K562 (cell line): Measurements from ENCODE around the gene FTL. TPM values are rescaled to one million over a fixed set of nuclear protein-coding genes. Genes with fewer than 3 reads are reported as not detected.

Experiments used
- CREB1 ChIP-seq, 2 experiments: sonication (generic) in 1 of 2; formaldehyde crosslinking in 1 of 2; IDR thresholded peaks; 2 replicates each; pipeline versions ENCODE4 v1.6.1 to v1.8.0; 2012 to 2022; ENCODE audit warnings: inconsistent platforms in 1 of 2, mild to moderate bottlenecking in 1 of 2, missing genetic modification reagents in 1 of 2, moderate library complexity in 1 of 2
- FOXJ3 ChIP-seq: sonication (generic); formaldehyde crosslinking; IDR thresholded peaks from 2 replicates; pipeline ENCODE4 v1.4.0; 2020; ENCODE audit warnings: mild to moderate bottlenecking, missing genetic modification reagents
- FOXM1 ChIP-seq, 2 experiments: fragments of 450-650 bp in 1 of 2; sonication (generic) in 1 of 2; formaldehyde crosslinking in 1 of 2; IDR thresholded peaks; 2 replicates each; pipeline versions ENCODE4 v1.6.1 to v1.9.0; 2017 to 2022; ENCODE audit warnings: low read depth in 2 of 2, mild to moderate bottlenecking in 2 of 2, missing genetic modification reagents in 1 of 2, moderate library complexity in 1 of 2
- FOXP1 ChIP-seq: sonication (generic); formaldehyde crosslinking; IDR thresholded peaks from 2 replicates; pipeline ENCODE4 v1.8.0; 2022; ENCODE audit warnings: mild to moderate bottlenecking, missing genetic modification reagents
- MCM2 ChIP-seq: fragments of 450-650 bp; IDR thresholded peaks from 2 replicates; pipeline ENCODE4 v1.6.1; 2017; ENCODE audit warnings: low read depth, mild to moderate bottlenecking
- MECOM ChIP-seq: fragments of 250-450 bp; sonication (Bioruptor Pico); IDR thresholded peaks from 2 replicates; pipeline ENCODE4 v1.8.0; 2022; ENCODE audit warnings: inconsistent platforms
- MXI1 ChIP-seq: IDR thresholded peaks from 2 replicates; pipeline ENCODE4 v1.6.1; 2011; ENCODE audit warnings: low read depth, mild to moderate bottlenecking, improper control_type of control experiment, low read length
- PBX2 ChIP-seq, 2 experiments: IDR thresholded peaks in 1 of 2; conservative IDR thresholded peaks in 1 of 2; 2 replicates each; pipeline ENCODE4 v1.6.1; 2016; ENCODE audit warnings: low read depth in 2 of 2, mild to moderate bottlenecking in 1 of 2, missing compliant biosample characterization in 1 of 2, missing genetic modification characterization in 1 of 2, moderate library complexity in 1 of 2
- RBFOX2 ChIP-seq: fragments of 200-400 bp; formaldehyde crosslinking; IDR thresholded peaks from 2 replicates; pipeline ENCODE4 v1.6.1; 2017; ENCODE audit warnings: low read depth, mild to moderate bottlenecking, low read length, moderate library complexity
- RERE ChIP-seq: sonication (generic); formaldehyde crosslinking; IDR thresholded peaks from 2 replicates; pipeline ENCODE4 v1.8.0; 2023; ENCODE audit warnings: missing genetic modification reagents, mild to moderate bottlenecking, borderline replicate concordance
- SMARCB1 ChIP-seq: IDR thresholded peaks from 2 replicates; pipeline ENCODE4 v1.6.1; 2011; ENCODE audit warnings: improper control_type of control experiment, low read depth; ENCODE audit not compliant: insufficient read length
- STAT5B ChIP-seq: fragments of 250-450 bp; sonication (Bioruptor Pico); IDR thresholded peaks from 2 replicates; pipeline ENCODE4 v1.8.0; 2021; ENCODE audit warnings: mild to moderate bottlenecking, inconsistent platforms
- TEAD1 ChIP-seq, 2 experiments: fragments of 450-650 bp in 1 of 2; sonication (generic) in 1 of 2; formaldehyde crosslinking; IDR thresholded peaks; 2 replicates each; pipeline versions ENCODE4 v1.4.0 to v1.8.0; 2020 to 2022; ENCODE audit warnings: mild to moderate bottlenecking in 2 of 2, missing genetic modification reagents in 1 of 2
- TEAD4 ChIP-seq, 2 experiments: sonication (generic) in 1 of 2; formaldehyde crosslinking in 1 of 2; IDR thresholded peaks; 2 replicates each; pipeline versions ENCODE4 v1.6.1 to v1.8.0; 2012 to 2022; ENCODE audit warnings: borderline replicate concordance in 1 of 2, inconsistent platforms in 1 of 2, low read length in 1 of 2, mild to moderate bottlenecking in 1 of 2, missing genetic modification reagents in 1 of 2
- TSC22D4 ChIP-seq: fragments of 450-650 bp; IDR thresholded peaks from 2 replicates; pipeline ENCODE4 v1.6.1; 2016; ENCODE audit warnings: missing genetic modification characterization, missing biosample characterization, control low read depth
- ZFP1 ChIP-seq: fragments of 450-650 bp; formaldehyde crosslinking; IDR thresholded peaks from 2 replicates; pipeline ENCODE4 v1.4.0; 2020; ENCODE audit warnings: mild to moderate bottlenecking, mixed read lengths
- ZNF12 ChIP-seq: sonication (generic); formaldehyde crosslinking; IDR thresholded peaks from 2 replicates; pipeline ENCODE4 v1.4.0; 2020; ENCODE audit warnings: mild to moderate bottlenecking, missing genetic modification reagents
- ZNF174 ChIP-seq: fragments of 250-450 bp; sonication (Bioruptor Pico); IDR thresholded peaks from 2 replicates; pipeline ENCODE4 v1.4.0; 2020; ENCODE audit warnings: mild to moderate bottlenecking
- ZNF239 ChIP-seq: fragments of 250-450 bp; sonication (Bioruptor Pico); IDR thresholded peaks from 2 replicates; pipeline ENCODE4 v1.4.0; 2020; ENCODE audit warnings: mild to moderate bottlenecking
- ZNF764 ChIP-seq: fragments of 250-450 bp; sonication (Bioruptor Pico); IDR thresholded peaks from 2 replicates; pipeline ENCODE4 v1.4.0; 2020; ENCODE audit warnings: low read depth, mild to moderate bottlenecking, moderate library complexity
- polyA plus RNA-seq, 8 experiments: library from polyadenylated mRNA; depleted of rRNA in 4 of 8; stranded (reverse) in 5 of 8; unstranded in 3 of 8; fragments of >200 nt; fragmentation: Nextera tagmentation in 2 of 8; fragmentation: Illumina TruSeq in 1 of 8; extraction: Ambion mirVana in 2 of 8; extraction: Trizol in 1 of 8; gene quantifications; 2 replicates each; pipeline versions ENCODE4 v1.2.1 to v1.2.3, GENCODE V29; 2011 to 2014; ENCODE audit warnings: inconsistent platforms in 1 of 8, missing spikeins in 1 of 8
- total RNA-seq, 7 experiments: library from RNA; depleted of rRNA in 6 of 7; stranded (reverse); fragments of >200 nt in 6 of 7; fragmentation: Illumina TruSeq in 2 of 7; extraction: Trizol in 2 of 7; gene quantifications; 2 replicates each; pipeline versions ENCODE4 v1.2.1 to v1.2.3, GENCODE V29; 2011 to 2021; ENCODE audit warnings: low replicate concordance in 1 of 7

FTL gene
- total and polyA plus RNA-seq, 9 of the 15 experiments (the other 6 are each of a cell fraction or from before 2014, with no cell fraction given), result 1,231 to 27,415 (median 3,965) TPM

DNA sequence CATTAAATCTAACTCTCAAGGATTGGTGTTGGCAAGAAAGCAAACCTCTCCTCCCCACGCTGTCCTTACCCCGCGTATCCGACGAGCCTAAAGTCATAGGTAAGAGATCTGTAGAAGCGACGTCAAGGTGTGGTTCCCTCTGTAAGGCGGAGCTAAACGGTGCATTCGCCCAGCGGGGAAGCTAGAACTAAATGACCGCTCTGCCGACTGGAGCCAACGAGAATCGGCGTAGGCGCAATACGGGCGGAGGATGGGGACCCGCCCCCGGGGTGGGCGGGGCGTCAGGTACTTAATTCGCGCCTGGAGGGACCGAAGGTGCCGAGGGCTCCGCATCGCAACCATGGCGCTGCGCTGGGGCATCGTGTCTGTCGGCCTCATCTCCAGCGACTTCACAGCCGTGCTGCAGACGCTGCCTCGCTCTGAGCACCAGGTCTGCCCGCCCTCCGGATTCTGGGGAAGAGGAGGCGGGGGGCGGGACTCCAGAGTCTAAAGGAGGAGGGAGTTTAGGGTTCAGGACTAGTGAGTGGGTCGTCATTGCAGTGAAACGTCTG, 31.7 kb upstream of the FTL start, which contains the start of gene DHDH (continued):
- TF ChIP-seq FOXJ3 (CRISPR knock-in tag) (no peak), ZNF239 (CRISPR knock-in tag) (no peak), CREB1 (IDR thresholded peaks at IDR 0.05) (peak; percentile 37; the same call in 1 of the 2 replicates), CREB1 (CRISPR knock-in tag; IDR thresholded peaks at IDR 0.05) (peak; percentile 54; the same call in 1 of the 2 replicates), TSC22D4 (tag) (no peak), STAT5B (no peak), FOXP1 (CRISPR knock-in tag) (no peak), PBX2 (CRISPR knock-in tag; IDR thresholded peaks at IDR 0.05; ENCODE audit: low read depth) (no peak), PBX2 (tag; conservative IDR thresholded peaks at IDR 0.05; ENCODE audit: low read depth) (no peak), RBFOX2 (peak; percentile 78), ZNF174 (CRISPR knock-in tag) (no peak), TEAD1 (CRISPR knock-in tag; IDR thresholded peaks at IDR 0.05) (no peak), MECOM (no peak), SMARCB1 (no peak), ZNF12 (no peak), RERE (CRISPR knock-in tag) (no peak), ZFP1 (no peak), MXI1 (no peak), ZNF764 (no peak), TEAD4 (IDR thresholded peaks at IDR 0.05; ENCODE audit: low read length) (no peak), TEAD4 (CRISPR knock-in tag; IDR thresholded peaks at IDR 0.05; ENCODE audit: borderline replicate concordance) (no peak), MCM2 (no peak), FOXM1 (IDR thresholded peaks at IDR 0.05; ENCODE audit: low read depth) (no peak), FOXM1 (CRISPR knock-in tag; IDR thresholded peaks at IDR 0.05; ENCODE audit: low read depth) (no peak)
